WTC11 (cell line): ENCODE measurements around the gene RFK.

ENCODE experiments used
- SMAD4 ChIP-seq: sonication (generic); formaldehyde crosslinking; IDR thresholded peaks from 2 replicates; pipeline ENCODE4 v1.8.0; 2022; ENCODE audit warnings: mild to moderate bottlenecking, missing genetic modification reagents
- ZNF121 ChIP-seq: sonication (generic); formaldehyde crosslinking; IDR thresholded peaks from 2 replicates; pipeline ENCODE4 v1.8.0; 2023; ENCODE audit warnings: missing genetic modification reagents
- ZNF263 ChIP-seq: sonication (generic); formaldehyde crosslinking; IDR thresholded peaks from 2 replicates; pipeline ENCODE4 v1.8.1; 2022; ENCODE audit warnings: low read depth, mild to moderate bottlenecking, moderate library complexity, missing genetic modification reagents
- TF ChIP-seq, protein P1 (sequence below): sonication (generic); formaldehyde crosslinking; IDR thresholded peaks from 2 replicates; pipeline ENCODE4 v1.8.0; 2022; ENCODE audit warnings: mild to moderate bottlenecking, missing genetic modification reagents

DNA sequence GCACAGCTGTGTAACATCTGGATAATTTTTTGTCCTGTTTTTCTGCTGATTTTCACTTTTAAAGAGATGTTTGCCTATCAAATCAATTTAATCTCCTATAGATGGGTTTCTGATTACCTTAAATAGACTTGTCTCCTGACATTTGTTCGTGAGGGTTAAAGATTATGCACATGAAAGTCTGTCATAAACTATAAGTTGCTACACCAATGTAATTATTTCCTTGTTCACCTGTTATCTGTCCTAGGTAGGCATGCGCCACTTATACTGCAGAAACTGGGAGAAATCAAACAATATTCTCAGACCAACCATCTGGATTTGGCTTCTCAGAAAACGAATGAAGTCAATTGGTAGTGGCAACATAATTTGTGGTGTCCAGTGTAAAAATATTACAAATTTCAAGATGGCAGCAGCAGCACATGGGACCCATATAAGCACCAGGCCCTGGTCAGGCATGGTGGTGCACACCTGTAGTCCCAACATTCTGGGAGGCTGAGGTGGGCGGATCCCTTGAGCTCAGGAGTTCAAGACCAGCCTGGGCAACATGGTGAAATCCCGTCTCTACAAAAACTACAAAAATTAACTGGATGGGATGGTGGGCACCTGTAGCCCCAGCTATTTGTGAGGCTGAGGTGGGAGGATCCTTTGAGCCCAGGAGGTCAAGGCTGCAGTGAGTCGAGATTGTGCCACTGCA, 20.3 kb downstream of the RFK start:
- TF ChIP-seq ZNF263 (CRISPR knock-in tag), result no peak
- TF ChIP-seq, protein P1, sequence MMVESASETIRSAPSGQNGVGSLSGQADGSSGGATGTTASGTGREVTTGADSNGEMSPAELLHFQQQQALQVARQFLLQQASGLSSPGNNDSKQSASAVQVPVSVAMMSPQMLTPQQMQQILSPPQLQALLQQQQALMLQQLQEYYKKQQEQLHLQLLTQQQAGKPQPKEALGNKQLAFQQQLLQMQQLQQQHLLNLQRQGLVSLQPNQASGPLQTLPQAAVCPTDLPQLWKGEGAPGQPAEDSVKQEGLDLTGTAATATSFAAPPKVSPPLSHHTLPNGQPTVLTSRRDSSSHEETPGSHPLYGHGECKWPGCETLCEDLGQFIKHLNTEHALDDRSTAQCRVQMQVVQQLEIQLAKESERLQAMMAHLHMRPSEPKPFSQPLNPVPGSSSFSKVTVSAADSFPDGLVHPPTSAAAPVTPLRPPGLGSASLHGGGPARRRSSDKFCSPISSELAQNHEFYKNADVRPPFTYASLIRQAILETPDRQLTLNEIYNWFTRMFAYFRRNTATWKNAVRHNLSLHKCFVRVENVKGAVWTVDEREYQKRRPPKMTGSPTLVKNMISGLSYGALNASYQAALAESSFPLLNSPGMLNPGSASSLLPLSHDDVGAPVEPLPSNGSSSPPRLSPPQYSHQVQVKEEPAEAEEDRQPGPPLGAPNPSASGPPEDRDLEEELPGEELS (CRISPR knock-in tag), result no peak
- no peak for TF ChIP-seq ZNF121 (CRISPR knock-in tag)
- no peak for TF ChIP-seq SMAD4 (CRISPR knock-in tag)
